Measurements from ENCODE around the gene SLC23A1. TPM values are rescaled to one million over a fixed set of nuclear protein-coding genes. Genes with fewer than 3 reads are reported as not detected.

Gene SLC23A1
- polyA plus RNA-seq, 1 donor: 15.7 TPM

Other genes with a start within 250 kb of the SLC23A1 start
- 47.8 TPM for gene SIL1, start 184.9 kb downstream of the SLC23A1 start, polyA plus RNA-seq (ENCODE audit: insufficient read length)
- 753 TPM for gene MATR3, start 89.6 kb downstream of the SLC23A1 start, polyA plus RNA-seq (ENCODE audit: insufficient read length)
- 176 TPM for gene PAIP2, start 41.4 kb downstream of the SLC23A1 start, polyA plus RNA-seq (ENCODE audit: insufficient read length)
- 0.96 TPM for gene MZB1, start 6.6 kb upstream of the SLC23A1 start, polyA plus RNA-seq (ENCODE audit: insufficient read length)
- gene PROB1, start 11.8 kb upstream of the SLC23A1 start, polyA plus RNA-seq (ENCODE audit: insufficient read length): 2.4 TPM
- gene SPATA24, start 20.8 kb upstream of the SLC23A1 start, polyA plus RNA-seq (ENCODE audit: insufficient read length): 12.7 TPM
- gene DNAJC18, start 56.2 kb upstream of the SLC23A1 start, polyA plus RNA-seq (ENCODE audit: insufficient read length): 27.7 TPM
- 21.9 TPM for gene ECSCR, start 79.4 kb upstream of the SLC23A1 start, polyA plus RNA-seq (ENCODE audit: insufficient read length)
- gene SMIM33, start 87.7 kb upstream of the SLC23A1 start, polyA plus RNA-seq (ENCODE audit: insufficient read length): 0.05 TPM
- 31.6 TPM for gene STING1, start 99.5 kb upstream of the SLC23A1 start, polyA plus RNA-seq (ENCODE audit: insufficient read length)
- gene UBE2D2, start 178.0 kb upstream of the SLC23A1 start, polyA plus RNA-seq (ENCODE audit: insufficient read length): 185 TPM